ENCODE data around the gene CEP89.
"Not testable (repeated sequence)": the region's sequence is repeated elsewhere in the genome, so short reads cannot be mapped to it uniquely, and the experiment has no call there.

CEP89 gene

DNA sequence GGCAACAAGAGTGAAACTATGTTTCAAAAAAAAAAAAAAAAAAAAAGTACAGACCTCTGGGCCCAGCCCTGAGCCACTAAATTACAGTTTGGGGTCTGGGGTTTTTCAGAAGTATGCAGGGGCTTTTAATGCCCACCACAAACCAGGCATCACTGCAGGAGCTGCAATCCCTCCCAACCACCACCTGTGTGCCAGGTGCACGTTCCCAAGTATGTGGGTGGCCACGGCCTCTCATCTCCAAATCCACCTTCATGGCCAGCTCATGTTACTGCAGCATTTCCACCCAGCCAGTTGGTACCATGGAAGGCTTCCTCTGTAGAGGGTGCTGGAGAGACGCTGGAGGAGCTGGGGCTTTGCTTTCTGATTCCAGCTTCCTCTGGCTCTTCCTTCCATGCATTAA is 26.5 kb downstream of the CEP89 start:
- no peak for DNase-seq

DNA sequence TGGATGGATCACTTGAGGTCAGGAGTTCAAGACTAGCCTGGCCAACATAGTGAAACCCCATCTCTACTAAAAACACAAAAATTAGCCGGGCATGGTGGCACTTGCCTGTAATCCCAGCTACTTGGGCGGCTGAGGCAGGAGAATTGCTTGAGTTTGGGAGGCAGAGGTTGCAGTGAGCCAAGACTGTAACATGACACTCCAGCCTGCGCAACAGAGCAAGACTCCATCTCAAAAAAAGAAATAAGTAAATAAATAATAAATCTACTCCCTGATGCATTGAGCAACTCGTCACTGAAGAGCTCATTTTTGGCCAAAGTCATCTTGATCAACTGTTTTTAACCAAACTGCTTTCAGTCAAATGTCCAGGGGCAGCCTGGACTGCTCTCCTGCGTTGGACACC is 30.5 kb downstream of the CEP89 start:
- not testable (repeated sequence) for DNase-seq

DNA sequence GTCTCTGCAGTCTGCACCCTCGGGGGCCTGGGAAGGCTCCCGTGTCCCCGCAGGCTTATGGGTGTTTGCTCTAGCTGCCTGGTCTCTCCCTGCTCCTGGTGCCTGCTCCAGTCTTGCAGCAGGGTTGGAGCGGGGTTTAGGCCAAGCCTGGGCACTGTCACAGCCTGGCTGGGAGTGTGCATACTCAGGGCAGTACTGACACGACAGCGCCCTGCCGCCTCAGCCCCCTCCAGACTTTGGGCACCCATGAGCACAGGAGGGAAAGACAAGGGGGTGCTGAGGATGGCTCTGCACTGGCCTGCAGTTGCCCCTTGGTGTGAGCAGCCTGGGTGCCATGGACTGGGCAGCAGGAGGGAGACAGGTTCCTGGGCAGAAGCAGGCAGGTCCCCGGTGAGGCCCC is 35.7 kb downstream of the CEP89 start:
- no peak for DNase-seq

DNA sequence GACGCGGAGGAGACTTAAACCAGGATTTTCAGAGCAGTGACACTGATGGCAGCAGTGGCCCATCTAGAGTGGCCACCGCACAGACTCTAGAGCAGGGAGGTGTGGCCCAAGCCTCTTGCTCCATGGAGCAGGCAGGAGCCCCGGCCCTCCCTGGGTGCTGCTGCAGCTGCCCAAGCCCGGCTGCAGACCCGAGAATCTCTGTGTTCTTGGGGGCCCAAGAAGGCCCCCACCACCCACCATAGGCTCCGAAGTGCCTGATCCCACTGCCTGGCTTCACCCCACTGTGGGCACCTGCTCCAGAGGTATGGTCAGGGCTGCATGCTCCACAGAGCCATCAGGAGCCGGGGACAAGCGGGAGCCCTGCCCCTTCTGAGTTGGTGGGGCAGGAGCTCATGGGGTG is 36.1 kb downstream of the CEP89 start:
- DNase-seq: no peak

DNA sequence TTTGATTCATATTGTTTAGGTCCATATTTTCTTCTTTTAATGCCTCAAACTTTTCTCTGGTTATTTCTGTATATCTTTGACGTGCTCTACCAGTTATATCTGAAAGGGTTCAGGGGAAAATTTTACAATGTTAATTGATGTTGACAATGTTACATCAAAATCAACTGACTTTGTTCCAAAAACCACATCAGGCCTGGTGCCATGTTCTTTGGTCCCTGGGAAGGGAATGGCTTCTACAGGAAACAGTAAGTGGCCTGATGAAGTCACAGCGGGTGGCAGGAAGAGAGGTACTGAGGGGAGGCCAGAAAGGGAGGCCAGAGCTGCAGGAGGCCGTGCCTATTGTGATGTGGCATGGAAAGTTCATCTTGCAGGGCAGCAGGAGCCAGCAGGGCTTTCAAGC is 38.2 kb downstream of the CEP89 start:
- DNase-seq: no peak

DNA sequence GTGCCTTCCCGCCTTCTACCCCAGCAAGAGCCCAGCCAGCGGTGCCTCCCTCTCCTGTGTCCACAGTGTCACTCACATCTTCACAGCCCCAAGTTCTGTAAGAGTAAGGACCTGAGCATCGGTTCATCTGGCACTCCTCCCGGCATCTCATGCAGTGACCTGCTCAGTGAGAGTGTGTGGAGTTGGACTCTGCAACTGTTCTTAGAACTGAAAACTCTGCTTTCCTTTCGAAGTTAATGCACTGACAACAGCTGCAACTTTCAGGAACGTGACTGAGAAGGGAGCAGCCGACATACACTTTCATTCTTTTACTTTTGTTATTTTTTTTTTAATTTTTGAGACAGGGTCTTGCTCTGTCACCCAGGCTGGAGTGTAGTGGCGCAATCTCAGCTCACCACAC is 41.2 kb downstream of the CEP89 start:
- DNase-seq: no peak

DNA sequence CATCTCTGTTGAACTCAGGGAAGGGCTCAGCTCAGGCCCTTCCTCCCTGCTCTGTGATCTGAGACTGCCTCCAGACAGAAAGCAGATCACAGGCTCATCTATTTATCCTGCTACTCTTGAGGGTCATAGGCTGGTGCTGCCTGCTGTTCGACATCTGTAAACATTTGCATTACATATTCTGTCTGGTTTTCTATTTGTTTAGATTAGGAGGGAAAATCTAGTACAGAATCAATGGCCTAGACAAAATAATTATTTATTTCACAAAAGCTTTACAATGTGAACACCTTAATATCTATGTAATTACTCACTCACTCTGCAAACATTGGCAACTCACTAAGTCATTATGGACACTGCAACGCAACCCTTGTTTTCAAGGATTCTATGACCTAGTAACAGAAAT is 43.0 kb downstream of the CEP89 start:
- no peak for DNase-seq

DNA sequence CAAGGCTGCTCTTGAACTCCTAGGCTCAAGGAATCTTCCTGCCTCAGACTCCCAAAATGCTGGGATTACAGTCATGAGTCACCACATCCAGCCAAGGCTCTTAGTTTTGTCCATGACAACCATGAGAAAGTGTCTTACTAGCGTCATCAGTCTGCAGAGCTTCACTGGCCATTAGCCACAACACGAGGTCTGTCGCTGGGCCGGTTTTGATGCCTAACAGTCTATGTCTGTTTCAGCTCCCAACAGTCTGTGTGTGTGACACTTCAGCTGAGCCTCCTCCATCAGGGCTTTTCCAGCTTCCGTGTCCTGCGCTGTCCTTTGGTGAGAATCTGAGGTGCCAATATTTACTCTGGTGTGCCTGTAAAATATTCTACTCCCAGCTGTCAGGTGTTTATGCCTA is 47.6 kb downstream of the CEP89 start:
- DNase-seq: no peak

DNA sequence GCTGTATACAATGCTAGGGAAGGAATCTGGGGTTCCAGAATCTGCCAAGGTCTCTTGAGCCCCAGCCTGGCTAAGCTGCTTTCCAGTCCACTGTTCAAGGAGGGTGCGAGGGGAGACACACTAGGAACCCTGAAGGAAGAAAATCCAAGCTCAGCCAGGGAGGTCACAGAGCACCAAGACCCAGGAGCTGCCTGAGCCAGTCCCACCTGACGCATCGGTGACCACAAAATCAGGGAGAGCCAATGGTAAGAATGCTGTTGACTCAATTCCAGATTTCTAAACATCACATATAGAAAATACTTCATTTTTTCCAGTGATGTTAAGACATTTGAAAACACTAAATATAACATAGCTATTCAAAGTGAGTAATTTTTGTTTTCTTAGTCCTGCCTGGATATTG is 50.1 kb downstream of the CEP89 start:
- DNase-seq: no peak

DNA sequence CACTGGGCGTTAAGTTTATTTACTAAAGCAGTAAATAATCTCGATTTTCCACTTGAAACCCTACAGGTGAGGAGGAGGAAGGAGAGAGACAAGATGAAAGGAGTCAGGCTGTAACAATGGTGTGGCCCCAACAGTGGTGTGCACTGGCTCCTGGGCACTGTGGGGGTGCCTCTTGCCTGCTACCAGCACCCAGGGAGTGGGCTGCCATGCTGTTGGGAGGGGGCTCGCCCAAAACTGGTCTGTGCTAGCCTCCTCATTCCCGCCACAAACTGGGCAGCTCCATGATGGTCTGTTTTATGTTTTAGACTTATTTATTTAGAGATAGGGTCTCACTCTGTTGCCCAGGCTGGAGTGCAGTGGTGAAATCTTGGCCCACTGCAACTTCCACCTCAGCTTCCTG is 52.4 kb downstream of the CEP89 start:
- DNase-seq: no peak

DNA sequence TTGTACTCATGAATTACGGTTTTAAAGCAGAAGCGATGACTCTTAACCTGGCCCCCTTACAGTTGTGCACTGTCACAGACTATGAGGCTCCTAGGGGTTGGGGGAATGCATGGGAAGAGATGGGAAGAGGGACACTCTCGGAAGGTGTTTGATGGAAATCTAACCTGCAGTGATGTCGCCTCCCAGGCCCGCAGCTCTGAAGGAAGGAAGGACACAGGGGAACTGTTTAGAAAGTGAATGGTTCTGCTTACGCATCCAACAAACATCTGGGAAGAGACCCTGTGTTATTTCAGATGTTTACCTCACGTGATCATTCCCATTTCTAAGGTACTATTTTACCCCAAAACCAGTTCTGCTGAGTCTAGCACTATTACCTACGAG is 54.2 kb downstream of the CEP89 start:
- no peak for DNase-seq

DNA sequence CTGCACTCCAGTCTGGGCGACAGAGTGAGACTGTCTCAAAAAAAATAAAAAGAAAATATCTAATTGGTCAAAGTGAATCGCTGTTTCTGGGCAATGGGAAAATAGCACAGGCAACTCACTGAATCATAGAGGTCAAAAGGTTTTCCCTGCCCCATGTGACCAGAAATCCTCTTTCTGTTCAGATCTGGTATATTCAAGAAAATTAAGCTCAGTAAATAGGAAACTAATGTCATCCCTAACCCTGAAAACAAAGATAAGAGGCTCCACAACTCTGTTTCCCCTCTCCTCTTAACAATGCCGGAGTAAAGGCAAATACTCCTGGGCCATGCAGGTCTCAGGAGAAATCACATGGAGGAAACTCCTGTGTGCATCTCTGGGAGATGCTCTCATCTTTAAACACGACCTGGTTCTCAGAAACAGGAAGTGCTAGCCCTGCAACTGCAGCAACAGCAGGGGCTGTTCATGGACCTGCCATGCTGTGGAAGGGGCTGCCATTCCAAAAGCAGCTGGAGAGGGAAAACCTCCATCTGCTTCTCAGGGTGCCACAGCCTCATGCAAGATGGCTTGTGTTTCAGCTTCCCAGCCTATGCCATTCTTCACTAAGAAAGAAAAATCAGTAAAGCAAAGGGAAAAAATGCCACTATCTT is 54.7 kb downstream of the CEP89 start:
- no peak for DNase-seq

DNA sequence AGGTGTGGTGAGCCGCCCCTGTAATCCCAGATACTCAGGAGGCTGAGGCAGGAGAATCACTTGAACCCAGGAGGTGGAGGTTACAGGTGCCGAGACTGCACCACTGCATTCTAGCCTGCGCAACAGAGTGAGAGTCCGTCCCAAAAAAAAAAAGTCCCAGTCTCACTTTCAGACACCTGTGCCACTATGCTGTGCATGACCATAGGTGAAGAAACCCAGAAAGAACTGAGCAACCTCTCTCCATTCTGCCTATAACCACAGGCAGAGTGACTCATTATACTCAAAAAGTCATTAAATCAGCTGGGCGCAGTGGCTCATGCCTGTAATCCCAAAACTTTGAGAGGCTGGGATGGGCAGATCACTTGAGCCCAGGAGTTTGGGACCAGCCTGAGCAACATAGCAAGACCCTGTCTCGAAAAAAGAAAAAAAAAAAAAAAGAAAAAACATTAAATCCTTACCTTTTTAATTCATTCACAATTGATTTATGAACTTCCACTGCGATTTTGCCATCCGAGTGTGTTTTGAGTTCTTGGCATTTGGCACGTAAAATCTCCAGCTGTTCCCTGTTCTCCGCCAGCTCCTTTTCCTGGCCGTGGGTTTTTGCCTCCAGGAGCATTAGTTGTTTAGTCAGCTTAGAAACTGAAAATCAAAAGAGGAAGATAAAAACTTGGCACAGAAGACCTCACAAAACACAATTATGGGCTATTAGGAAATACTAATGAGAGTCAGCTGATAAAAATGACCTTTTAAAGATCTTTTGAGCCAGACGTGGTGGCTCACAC is 56.7 kb downstream of the CEP89 start:
- no peak for DNase-seq

DNA sequence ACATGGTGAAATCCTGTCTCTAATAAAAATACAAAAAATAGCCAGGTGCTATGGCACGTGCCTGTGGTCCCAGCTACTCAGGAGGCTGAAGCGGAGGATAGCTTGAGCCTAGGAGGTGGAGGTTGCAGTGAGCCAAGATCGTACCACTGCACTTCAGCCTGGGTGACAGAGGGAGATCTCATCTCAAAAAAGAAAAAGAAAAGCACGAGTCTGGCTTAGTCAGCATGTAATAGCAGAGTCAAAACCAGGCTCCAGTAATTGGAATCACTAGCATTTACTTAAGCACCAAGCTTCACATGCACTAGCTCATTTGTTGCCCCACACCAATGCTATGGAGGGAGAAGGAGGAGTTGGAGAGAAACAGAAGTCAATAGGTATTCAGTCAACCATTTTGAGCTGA is 60.3 kb downstream of the CEP89 start:
- DNase-seq: no peak

DNA sequence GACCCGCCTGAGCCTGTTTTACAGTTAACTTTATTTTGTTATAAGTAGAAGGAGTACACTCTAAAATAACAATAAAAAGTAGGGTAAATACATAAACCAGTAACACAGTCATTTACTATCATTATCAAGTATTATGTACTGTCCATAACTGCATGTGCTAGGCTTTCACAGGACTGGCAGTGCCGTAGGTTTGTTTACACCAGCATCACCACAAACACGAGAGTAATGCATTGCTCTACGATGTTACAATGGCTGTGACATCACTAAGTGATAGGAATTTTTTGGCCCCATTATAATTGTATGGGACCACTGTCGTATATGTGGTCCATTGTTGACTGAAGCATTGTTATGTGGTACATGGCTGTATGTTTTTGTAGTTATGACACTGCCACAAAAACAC is 60.9 kb downstream of the CEP89 start:
- no peak for DNase-seq

DNA sequence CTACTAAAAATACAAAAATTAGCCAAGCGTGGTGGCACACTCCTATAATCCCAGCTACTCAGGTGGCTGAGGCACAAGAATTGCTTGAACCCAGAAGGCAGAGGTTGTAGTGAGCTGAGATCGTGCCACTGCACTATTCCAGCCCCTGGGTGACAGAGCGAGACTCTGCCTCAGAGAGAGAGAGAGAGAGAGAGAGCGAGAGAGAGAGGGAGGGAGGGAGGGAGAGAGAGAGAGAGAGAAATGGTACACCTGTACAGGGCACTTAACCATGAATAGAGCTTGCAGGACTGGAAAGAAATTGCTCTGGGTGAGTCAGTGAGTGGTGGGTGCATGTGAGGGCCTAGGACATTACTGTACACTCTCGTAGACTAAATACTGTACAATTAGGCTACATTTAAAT is 61.7 kb downstream of the CEP89 start:
- DNase-seq: no peak

DNA sequence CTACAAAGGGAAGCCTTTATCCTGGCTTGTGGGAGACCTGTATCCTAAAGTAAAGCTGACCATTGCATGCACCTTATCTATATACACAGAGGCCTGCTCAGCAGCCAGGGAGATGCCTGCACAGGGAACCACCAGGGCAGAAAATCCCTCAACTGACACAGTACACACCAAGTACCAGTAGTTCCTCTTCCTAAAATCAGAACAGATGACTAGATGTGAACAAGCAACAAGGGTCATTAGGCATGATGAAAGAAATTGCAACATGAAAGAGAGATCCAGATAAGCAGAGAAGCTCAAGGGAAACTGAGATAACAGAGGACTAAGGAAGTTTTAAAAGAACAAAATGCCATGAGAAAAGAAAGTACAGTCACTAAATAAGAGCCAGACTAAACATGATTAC is 62.5 kb downstream of the CEP89 start:
- DNase-seq: no peak

DNA sequence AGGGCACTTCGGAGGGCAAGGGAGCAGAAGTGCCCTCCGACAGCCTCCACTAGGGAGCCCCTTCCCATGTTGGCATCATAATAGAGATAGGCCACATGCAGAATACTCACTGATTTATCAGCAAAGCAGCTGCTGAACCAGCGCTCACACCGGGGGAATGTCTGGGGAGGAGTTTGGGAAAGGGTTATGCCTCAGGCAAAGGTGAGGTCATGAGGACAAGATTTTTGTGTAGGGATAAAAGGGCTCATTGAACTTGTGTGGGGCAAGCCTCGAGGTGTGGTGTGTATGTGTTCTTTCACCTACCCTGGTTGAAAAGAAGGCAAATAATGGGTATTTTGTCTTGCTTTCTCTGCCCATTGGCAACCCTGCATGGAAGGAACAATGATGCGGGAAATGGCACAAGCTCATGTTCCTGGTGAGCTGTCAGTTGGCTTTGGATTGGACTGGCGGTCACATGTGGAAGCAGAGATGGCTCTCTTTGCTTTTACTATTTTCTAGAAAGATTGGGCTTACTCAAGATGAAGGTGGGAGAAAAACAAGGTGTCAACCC is 63.0 kb downstream of the CEP89 start:
- no peak for DNase-seq

DNA sequence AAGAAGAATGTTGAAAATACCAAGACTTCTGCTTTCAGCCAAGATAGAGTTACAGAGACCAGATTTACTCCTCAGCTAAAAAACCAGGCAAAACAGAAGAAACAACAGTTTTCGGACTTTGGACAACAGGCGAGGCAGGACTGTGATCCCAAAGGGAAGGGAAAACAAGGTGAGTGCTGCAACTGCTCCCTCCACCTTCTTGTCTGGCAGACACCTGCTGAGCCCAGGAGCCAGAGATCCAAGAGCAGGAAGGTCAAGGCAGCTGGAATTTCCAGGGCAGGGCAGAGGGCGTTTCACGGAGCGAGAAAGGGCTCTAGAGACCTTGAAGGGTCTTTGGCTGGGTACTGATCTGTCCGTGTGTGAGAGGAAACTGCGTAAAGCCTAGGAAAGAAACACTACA is 69.3 kb downstream of the CEP89 start:
- no peak for DNase-seq

DNA sequence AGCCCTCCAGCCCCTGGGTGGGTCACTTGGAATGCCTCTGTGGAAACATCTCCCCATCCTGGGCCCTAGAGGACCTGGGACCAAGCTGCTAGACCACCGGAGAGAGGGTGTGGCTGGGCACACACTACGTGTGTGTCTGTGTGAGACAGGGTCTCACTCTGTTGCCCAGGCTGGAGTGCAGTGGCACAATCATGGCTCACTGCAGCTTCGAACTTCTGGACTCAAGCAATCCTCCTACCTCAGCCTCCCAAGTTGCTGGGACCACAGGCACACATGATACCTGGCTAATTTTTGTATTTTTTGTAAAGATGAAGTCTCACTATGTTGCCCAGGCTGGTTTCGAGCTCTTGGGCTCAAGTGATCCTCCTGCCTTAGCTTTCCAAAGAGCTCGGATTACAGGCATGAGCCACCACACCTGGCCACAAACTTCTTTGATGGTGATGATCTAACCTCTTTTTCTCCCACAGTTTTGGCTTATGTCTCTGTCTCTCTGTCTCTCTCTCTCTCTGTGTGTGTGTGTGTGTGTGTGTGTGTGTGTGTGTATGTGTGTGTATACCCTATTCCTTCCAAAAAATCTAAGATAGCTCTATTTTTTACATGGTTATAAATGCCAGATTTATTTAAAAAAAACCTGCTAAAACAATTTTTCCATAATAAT is 70.1 kb downstream of the CEP89 start:
- no peak for DNase-seq

DNA sequence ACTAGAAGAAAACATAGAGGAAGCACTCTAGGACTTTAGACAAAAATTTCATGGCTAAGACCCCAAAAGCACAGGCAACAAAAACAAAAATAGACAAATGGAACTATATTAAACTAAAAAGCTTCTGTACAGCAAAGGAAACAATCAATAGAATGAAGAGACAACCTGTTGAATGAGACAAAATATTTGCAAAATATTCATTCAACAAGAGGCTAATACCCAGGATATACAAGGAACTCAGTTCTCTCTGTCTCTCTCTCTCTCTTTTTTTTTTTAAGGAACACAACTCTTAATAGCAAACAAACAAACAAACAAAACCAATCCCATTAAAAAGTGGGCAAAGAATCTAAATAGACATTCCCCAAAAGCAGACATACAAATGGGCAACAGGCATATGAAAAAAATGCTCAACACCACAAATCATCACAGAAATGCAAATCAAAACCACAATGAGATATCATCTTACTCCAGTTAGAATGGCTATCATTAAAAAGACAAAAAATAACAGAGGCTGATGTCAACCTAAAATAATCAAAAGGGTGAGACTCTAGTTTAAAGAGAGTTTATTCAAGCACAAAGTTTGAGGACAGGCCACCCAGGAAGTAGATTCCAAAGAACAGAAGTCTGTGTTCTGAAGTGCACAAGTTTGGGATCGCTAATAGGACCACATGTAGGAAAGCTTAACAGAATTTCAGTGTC is 75.1 kb downstream of the CEP89 start:
- DNase-seq: no peak

DNA sequence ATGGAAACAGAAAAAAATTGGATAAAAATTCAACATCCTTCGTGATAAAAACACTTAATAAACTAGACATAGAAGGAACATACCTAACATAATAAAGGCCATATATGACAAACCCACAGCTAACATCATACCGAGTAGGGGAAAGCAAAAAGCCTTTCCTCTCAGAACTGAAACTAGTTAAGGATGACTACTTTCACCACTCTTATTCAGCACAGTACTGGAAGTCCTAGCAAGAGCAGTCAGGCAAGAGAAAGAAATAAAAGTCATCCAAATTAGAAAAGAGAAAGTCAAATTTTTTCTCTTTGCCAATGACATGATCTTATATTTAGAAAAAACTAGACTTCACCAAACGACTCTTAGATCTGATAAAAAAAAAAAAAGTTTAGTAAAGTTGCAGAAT is 76.4 kb downstream of the CEP89 start:
- no peak for DNase-seq

DNA sequence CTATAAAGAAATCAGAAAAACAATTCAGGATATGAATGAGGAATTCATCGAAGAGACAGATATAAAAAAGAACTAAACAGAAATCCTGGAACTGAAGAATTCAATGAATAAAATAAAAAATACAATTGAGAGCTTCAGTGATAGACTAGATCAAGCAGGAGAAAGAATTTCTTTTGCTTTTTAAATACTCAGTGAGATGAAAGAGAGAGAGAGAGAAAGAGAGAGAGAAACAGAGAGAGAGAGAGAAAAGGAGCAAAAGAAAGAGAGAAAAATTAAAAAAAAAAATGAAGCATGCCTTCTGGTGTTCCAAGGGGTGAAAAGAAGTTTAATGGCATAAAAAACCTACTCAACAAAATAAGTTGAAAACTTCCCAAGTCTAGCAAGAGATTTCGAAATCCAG is 80.1 kb downstream of the CEP89 start:
- no peak for DNase-seq

DNA sequence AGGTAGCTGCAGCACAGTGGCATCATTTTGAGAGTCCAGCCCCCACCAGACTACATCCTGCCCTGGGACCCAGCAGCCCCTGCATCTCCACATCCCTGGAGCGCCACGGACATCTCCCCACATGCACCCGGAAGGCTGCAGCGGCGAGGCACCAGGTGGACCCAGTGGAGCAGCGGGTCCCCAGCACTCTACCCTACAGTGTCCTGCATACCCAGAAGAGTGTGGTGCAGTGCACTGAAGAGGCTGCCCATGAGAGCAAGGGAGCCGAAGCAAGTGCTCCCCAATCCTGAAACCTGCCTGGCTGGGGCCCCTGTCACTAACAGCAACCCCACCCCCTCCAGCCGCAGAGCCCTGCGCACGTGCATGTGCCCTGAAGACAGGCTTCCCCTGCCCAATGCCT is 80.9 kb downstream of the CEP89 start:
- DNase-seq: no peak

Data from NCI-H1436 treated with DMSO at 0.1 percent for 48 hours (cell line).